Activated CD8-positive, alpha-beta memory T cell treated with anti-CD3 and anti-CD28 coated beads for 4 hours (primary cell): ENCODE measurements around the gene PROS1.
A peak's percentile ranks its signal among the peaks of the same experiment; 100 is the strongest.

Source experiments
- DNase-seq, 2 donors: peaks; one replicate each; pipeline ENCODE4 v3.0.0-alpha.2; 2020; ENCODE audit warnings: low read depth in 2 of 2

PROS1 gene

GRCh38 chr3:93973131-93974126 lies at the start of gene PROS1:
PROS1 (minus strand) TSS chr3:93973896; CDS start chr3:93973749, 147 bp downstream.
- DNase-seq, result peak in 1 of 2 donors; percentile 1

GRCh38 chr3:94020293-94020692 lies 46.6 kb upstream of the PROS1 start:
- DNase-seq, result no peak

GRCh38 chr3:94019659-94020058 lies 46.0 kb upstream of the PROS1 start:
- DNase-seq, result no peak

- no peak for DNase-seq
Measured at GRCh38 chr3:94015025-94015424, 41.3 kb upstream of the PROS1 start.

- no peak for DNase-seq
Measured at GRCh38 chr3:94012185-94012584, 38.5 kb upstream of the PROS1 start.

GRCh38 chr3:94011233-94011711 lies 37.6 kb upstream of the PROS1 start:
- DNase-seq, result no peak

GRCh38 chr3:94009608-94010007 lies 35.9 kb upstream of the PROS1 start:
- no peak for DNase-seq

- DNase-seq, result no peak
Measured at GRCh38 chr3:94008253-94008652, 34.6 kb upstream of the PROS1 start.

GRCh38 chr3:94004301-94004910 lies 30.7 kb upstream of the PROS1 start:
- DNase-seq, result no peak

GRCh38 chr3:94001827-94002495 lies 28.3 kb upstream of the PROS1 start:
- DNase-seq, result no peak

GRCh38 chr3:94001191-94001590 lies 27.5 kb upstream of the PROS1 start:
- no peak for DNase-seq

GRCh38 chr3:93994056-93994455 lies 20.4 kb upstream of the PROS1 start:
- no peak for DNase-seq

- no peak for DNase-seq
Measured at GRCh38 chr3:93992207-93992606, 18.5 kb upstream of the PROS1 start.

- DNase-seq, result no peak
Measured at GRCh38 chr3:93991631-93992030, 17.9 kb upstream of the PROS1 start.

GRCh38 chr3:93989241-93989640 lies 15.5 kb upstream of the PROS1 start:
- no peak for DNase-seq

- DNase-seq, result no peak
Measured at GRCh38 chr3:93988764-93989163, 15.1 kb upstream of the PROS1 start.

GRCh38 chr3:93988283-93988682 lies 14.6 kb upstream of the PROS1 start:
- DNase-seq, result no peak

GRCh38 chr3:93984618-93985017 lies 10.9 kb upstream of the PROS1 start:
- DNase-seq, result no peak

- DNase-seq, result no peak
Measured at GRCh38 chr3:93983408-93983807, 9.7 kb upstream of the PROS1 start.

GRCh38 chr3:93981649-93982048 lies 8.0 kb upstream of the PROS1 start:
- DNase-seq, result no peak

GRCh38 chr3:93979850-93980676 lies 6.4 kb upstream of the PROS1 start, which contains the start of gene ARL13B:
ARL13B (plus strand) TSS chr3:93980155; CDS start chr3:93980424, 269 bp downstream.
- peak; percentile 78 to 93 for DNase-seq
